GM18873 (cell line): Measurements from ENCODE around the gene RAB14.

Experiments
- ATAC-seq: cut with Tn5 transposase; IDR thresholded peaks from one replicate; pipeline ENCODE4 v1.9.1; 2021; ENCODE audit warnings: mild to moderate bottlenecking, moderate library complexity, moderate number of reproducible peaks; ENCODE audit not compliant: unreplicated experiment, low FRiP score

The RAB14 gene

GRCh38 chr9:121201738-121202533, at the start of gene RAB14:
RAB14 (minus strand) TSS chr9:121201869; CDS start chr9:121193412, 8,457 bp downstream.
- ATAC-seq = peak; percentile 81

DNA sequence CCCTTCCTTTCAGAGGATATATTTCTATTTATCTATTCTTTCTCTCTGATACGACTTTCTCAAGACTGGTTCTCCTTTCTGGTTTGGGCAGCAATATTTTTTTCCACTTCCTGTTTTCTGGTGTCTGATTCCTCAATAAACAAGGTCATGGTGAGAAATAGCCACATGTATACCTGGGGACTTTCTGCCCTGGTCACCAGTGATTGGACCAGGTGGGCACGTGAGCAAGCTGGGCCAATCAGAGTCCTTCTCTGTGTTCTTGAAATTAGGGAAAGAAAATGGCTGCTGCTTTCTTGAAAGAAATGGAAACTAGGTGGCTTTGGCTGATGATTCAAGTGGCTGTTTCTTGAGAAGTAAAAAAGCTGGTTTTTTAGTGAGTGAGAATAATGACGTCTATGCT, 47.9 kb upstream of the RAB14 start:
- ATAC-seq = no peak

DNA sequence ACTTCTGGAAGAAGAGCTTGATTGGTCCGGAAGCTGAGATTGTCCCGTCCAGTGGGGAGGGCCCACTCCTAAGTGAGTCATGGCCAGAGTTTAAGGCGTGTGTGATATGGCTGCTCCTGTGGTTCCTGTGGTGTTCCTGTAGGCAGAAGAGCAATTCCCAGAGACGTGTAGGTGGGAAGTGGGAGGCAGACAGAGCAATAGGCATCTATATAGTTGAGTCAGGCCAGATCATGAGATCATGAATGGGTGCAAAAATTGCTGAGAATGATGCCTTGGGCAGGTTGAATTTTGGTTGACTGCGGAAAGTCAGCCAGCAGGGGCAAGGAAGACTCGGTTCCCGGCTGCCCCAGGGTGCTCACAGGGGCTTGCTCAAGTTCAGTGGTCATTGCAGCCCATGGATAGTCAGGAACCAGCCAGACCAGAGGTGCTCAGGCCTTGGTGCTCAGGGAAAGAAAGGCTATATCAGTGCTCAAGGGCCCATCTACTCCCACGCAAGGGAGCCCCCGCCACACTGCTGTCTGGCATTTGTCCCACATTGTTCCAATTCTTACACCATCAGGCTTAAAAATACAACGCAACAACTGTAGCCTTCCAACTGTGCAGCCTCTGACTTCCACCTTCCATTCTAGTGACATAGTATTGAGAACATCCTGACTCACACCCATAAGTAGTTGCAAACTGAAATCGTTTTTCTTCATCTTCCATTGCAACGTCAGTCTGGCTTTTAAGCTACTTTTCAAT, 45.3 kb upstream of the RAB14 start:
- no peak for ATAC-seq

DNA sequence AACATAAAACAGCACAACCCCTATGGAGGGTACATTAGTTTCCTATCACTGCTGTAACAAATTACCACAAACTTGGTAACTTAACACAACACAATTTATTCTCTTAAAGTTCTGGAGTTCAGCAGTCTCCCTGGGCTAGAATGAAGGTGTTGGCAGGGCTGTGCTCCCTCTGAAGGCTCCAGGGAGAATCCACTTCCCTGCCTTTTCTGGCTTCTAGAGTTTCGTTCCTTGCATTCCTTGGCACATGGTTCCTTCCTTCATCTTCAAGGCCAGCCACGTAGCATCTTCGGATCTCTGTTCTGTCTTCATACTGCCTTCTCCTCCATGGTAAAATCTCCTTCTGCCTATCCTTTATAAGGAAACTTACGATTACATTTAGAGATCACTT, 41.3 kb upstream of the RAB14 start:
- ATAC-seq = no peak

GRCh38 chr9:121242219-121242958, 40.7 kb upstream of the RAB14 start:
- no peak for ATAC-seq

DNA sequence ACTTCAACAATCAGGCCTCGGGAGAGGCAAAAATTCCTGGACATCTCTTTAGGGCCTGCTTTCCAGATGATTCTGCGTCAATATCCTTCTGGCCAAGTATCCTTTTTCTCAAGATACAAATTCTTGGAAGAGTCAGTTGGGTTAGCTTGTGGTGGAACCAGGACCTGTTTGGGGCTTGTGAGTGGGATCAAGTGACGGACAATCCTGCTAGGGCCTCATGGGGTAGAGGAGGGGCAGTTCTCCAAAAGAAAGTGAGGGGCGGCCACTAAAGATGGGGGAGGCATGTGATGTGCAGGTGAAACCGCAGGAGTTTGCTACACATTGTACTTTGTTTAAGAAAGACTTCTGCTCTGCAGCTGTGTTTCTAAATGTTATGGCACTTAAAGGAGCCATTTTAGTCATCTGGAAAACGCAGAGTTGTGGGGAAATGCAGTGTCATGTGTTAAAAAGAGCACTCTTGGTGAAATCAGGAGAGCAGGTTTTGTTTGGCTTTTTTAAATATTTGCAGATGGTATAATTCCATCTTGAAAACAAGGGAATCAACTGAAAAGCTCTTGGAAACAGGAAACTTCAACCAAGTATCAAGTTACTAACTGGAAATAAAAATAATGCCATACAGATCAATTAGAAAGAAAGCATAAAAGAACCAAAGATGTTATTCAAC, 38.9 kb upstream of the RAB14 start:
- no peak for ATAC-seq

DNA sequence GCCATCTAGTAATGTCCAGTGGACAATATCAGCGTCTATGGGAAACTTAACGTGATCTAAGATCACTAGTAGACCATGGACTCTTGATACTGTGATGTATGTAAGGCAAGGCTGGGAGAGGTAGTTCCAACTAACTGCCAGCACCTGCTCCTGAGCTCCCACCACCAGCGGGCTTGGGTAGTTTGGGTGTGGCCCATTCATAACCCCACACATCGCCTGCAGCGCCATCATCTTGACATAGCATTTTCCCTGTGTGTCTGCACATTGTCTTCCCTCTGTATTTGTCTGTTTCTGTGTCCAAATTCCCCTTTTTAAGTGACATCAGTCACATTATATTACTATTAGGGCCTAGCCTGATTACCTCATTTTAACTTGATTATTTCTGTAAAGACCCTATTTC, 38.2 kb upstream of the RAB14 start:
- no peak for ATAC-seq

DNA sequence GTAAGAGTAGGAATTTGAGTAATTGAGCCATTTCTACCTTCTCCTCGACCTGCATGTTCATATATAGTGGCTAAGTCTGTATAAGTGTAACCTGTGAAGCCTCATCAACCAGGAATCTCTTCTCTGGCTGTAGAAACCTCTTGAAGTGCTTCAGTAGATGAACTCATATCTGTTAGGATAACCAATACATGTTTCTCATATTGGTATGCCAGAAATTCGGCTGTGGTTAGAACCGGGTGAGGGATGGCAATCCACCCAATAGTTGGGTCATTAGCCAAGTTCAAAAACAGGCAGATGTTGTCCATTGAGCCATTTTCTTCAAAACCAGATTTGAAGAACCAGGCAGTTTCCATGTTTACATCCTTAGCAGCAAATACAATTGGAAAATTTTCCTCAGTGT, 37.4 kb upstream of the RAB14 start:
- no peak for ATAC-seq

GRCh38 chr9:121237916-121238315, 36.2 kb upstream of the RAB14 start:
- ATAC-seq = no peak

DNA sequence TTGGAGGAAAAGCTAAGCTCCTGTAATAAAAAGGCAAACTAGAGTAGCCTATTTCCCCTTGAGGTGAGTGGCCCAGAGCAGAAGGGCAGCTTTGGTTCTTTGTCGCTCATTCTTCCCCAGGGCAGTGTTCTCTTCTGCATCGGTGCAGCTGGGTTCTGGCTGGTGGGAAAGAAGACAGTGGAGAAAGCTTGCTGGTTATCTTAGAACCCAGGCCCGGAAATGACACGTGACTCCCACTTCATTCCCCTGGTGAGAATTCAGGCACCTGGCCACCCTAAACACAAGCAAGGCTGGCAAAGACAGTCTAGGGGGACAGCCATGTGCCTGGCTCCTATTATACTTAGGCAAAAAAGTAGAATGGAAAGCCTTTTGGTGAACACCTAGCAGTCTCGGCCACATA, 33.8 kb upstream of the RAB14 start:
- no peak for ATAC-seq

GRCh38 chr9:121234832-121235161, 33.1 kb upstream of the RAB14 start:
- no peak for ATAC-seq

DNA sequence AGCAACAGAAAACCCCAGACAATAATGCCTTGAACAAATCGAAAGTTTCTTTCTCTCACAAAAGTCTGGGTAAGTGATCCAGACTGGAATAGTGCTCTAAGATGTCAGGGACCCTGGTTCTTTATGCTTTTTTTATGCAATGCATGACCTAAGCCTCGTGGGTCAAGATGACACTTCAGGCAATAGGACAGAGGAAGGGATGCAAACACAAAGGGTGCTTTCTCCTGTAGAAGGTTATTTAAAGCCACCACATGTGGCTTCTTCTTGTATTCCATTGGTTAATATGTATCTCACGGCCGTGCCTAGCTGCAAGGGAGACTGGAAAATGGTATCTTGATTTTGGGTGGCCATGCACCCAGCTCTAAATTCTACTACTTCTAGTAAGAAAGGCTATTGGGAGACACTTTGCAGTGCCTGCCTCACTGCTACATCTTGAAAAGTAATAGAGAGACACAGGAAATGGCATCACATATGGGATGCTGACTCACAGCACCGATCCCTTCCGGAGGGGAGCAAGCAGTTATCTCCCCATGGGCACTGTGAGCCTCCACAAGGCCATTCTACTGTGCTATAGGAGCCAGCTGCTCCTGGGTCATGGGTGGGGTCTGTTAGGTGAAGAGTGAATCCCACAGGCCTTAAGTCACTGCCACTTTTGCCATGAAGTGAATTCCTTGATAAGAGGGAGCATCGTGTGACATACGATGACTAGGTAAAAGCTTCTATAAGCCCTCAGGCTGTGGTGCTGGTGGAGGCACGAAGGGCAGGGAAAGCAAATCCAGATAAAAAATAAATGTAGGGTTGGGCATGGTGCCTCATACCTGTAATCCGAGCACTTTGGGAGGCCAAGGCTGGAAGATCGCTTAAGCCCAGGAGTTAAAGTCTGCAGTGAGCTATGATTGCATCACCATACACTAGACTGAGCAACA, 32.5 kb upstream of the RAB14 start:
- ATAC-seq = no peak

DNA sequence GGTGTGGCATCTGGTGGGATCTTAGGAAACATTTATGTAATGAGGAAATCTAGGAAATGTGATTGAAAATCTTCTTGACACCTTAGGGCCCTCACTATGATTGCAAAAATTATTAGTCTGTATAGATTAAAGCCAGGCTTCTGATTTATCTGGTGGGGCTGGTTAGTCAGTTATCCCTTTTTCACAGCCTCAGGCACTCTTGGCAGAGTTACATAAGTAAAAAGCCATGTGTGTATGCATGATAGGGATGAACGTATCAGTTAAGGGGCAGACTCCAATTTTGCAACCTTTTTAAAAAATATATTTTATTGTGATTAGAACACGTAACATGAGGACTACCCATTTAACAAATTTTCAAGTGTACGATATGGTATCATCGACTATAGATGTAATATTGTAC, 30.6 kb upstream of the RAB14 start:
- ATAC-seq = no peak

DNA sequence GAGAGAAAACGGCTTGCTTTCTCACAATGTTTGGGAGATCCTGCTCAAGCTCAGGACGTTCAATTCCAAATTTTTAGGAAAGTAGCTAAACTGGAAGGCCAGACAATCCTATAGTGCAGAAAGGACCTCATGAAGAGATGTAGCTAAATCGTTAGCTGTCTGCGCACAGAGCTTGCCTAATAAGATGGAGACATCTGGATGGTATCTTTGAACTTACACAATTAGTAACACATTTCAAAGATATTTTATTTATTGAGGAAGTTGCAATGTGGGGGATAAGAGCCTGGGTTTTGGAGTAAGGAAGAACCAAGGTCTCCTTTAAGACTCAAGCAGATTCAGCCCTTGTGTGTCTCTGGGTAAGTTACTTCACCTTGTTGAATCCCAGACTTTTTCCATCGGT, 28.6 kb upstream of the RAB14 start:
- ATAC-seq = no peak

GRCh38 chr9:121227862-121228261, 26.2 kb upstream of the RAB14 start:
- no peak for ATAC-seq

GRCh38 chr9:121226175-121226574, 24.5 kb upstream of the RAB14 start:
- ATAC-seq = no peak

- no peak for ATAC-seq
These were observed 23.6 kb upstream of the RAB14 start for GRCh38 chr9:121225240-121225639.

DNA sequence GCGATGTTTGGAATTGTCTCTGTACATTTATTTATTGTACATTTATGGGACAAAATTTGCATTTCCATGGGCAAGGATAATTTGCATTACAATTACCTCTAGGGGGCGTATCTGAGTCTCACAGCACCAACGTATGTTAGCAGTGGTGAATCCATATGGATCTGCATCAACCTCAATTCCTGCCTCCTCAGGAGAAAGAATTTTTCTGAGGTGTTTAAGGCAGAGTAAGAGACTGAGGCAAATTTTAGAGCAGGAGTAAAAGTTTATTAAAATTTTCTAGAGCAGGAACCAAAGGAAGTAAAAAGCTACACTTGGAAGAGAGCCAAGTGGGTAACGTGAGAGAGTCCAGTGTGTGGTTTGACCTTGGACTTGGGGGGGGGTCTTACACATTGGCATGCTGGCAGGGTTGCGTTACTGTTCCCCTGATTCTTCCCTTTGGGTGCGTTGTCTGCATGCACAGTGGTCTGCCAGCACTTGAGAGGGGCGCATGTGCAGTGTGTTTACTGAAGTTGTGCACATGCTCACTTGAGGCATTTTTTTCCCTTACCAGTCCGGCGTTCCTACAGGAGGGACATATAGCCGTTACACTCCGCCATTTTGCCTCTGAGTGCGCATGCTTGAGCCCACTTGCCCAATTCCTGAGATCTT, 21.0 kb upstream of the RAB14 start:
- no peak for ATAC-seq

GRCh38 chr9:121221664-121222055, 20.0 kb upstream of the RAB14 start:
- ATAC-seq = no peak
